ENCODE results near the gene TRIOBP.

TRIOBP gene

DNA sequence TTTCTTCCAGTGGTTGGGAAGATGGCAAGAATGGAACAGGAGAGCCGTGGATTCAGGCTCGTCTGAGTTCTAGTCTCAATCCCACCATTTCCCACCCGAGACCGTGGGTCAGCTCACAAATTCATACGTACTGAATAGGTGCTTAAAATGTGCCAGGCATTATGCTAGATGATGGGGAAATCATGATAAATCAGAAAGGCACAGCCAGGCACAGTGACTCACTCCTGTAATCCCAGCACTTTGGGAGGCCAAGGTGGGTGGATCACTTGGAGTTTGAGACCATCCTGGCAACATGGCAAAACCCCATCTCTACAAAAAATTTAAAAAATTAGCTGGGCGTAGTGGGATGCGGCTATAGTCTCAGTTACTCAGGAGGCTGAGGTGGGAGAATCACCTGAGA lies 7.1 kb downstream of the TRIOBP start:
- TF ChIP-seq, protein P1, sequence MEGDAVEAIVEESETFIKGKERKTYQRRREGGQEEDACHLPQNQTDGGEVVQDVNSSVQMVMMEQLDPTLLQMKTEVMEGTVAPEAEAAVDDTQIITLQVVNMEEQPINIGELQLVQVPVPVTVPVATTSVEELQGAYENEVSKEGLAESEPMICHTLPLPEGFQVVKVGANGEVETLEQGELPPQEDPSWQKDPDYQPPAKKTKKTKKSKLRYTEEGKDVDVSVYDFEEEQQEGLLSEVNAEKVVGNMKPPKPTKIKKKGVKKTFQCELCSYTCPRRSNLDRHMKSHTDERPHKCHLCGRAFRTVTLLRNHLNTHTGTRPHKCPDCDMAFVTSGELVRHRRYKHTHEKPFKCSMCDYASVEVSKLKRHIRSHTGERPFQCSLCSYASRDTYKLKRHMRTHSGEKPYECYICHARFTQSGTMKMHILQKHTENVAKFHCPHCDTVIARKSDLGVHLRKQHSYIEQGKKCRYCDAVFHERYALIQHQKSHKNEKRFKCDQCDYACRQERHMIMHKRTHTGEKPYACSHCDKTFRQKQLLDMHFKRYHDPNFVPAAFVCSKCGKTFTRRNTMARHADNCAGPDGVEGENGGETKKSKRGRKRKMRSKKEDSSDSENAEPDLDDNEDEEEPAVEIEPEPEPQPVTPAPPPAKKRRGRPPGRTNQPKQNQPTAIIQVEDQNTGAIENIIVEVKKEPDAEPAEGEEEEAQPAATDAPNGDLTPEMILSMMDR (IDR thresholded peaks at IDR 0.05; ENCODE audit: low read depth, low read length) = no peak

DNA sequence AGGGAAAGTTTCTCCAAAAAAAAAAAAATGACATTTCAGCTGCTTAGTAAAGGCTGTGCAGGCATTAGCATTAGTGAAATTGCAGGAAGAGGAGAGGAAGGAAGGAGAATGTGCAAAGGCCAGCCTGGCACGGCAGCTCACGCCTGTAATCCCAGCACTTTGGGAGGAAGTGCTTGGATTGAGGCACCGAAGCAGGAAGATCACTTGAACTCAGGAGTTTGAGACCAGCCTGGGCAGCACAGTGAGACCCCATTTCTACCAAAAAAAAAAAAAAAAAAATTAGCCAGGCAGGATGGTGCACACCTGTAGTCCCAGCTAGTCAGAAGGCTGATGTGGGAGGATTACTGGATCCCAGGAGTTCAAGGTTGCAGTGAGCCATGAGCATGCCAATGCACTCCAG lies 7.8 kb downstream of the TRIOBP start:
- no peak for DNase-seq (ENCODE audit: extremely low read depth, low read depth)
- TF ChIP-seq, protein P1 (IDR thresholded peaks at IDR 0.05; ENCODE audit: low read depth, low read length) = no peak

More for the DNA sequence above, 7.1 kb downstream of the TRIOBP start:
- DNase-seq (ENCODE audit: extremely low read depth, low read depth) = no peak

DNA sequence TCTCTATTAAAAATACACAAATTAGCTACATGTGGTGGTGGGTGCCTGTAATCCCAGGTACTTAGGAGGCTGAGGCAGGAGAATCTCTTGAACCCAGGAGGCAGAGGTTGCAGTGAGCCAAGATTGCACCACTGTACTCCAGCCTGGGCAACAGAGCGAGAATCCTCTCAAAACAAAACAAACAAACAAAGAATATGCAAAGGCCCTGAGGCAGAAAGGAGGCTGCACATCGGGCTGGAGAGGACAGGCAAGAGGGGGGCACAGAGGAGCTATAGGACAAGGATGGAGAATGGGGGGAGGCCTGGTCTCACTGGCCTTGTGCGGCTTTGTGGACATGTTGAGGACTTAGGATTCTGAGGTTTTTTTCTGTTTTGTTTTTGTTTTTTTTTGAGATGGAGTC lies 8.4 kb downstream of the TRIOBP start:
- TF ChIP-seq, protein P1 (IDR thresholded peaks at IDR 0.05; ENCODE audit: low read depth, low read length) = no peak
- no peak for DNase-seq (ENCODE audit: extremely low read depth, low read depth)

DNA sequence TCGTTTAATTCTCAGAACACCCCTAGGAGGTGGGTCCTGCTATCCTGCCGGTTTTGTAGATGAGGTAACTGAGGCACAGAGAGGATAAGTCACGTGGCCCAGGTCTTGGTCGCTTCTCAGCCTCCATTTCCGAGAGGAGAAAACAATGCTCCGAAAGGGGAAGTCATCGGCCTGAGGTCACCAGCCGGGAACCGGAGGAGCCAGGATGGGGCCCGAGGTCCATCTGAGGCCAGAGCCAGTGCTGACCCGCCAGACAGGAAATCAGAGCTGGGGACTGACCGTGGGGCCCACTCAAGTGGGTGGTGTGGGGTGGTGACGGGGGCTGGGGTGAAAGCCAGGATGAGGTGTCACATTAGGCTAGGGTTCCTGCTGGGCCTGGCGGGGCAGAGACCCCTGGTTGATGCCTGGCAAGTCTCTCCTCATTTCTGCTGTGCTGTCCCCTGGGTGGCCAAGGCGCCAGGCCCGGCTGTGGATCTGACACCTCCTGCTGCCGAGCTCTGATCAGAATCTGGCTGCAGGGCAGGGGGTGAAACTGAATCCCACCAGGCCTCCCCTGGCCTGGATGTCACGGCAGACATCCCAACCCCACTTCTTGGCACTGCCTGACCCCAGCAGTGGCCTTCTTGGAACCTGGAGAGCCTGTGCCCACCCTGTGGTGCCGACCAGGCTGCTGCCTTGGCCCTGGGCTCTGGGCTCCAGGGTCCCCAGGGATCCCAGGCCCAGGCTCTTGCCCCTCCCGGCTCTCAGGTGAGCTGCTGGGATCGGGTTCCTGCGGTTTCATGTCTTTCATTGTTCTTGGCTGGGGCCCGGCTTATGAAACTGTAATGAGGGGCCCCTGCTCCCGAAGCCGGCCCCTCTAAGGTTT lies 12.0 kb downstream of the TRIOBP start:
- TF ChIP-seq, protein P1 (IDR thresholded peaks at IDR 0.05; ENCODE audit: low read depth, low read length) = no peak
- DNase-seq (ENCODE audit: extremely low read depth, low read depth) = no peak

DNA sequence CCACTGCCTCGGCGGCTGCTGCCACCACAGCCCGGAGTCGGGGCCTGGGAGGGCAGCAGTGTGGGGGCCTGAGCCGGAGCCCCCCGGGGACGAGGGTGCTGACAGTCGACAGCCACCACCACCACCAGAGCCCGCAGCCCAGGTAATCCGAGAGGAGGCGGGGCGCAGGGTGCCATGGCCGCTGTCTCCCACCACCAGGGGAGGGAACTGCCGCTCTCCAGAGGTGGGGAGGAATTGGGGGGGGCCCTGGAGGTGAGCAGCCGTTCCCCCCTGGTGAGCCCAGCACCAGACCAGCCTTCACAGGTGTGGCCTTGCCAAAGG lies 12.6 kb downstream of the TRIOBP start:
- no peak for DNase-seq (ENCODE audit: extremely low read depth, low read depth)

DNA sequence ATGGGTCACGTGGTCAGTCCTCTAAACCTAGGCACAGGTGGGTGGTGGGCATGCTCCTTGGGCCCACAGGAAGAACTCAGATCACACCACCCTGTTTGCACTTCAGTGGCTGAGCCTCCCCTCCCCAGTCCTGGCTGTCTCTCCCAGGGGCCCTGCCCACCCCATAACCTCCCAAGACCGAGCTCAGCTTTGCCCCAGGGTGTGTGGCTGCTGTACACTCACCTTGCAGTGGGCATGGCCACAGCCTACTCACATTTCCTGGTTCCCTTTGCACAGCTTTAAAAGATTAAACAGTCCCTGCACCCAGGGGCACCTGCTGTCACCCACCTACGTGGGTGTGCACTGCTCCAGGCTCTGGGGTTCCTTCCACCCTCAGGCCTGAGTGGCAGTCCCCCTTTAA lies 13.8 kb downstream of the TRIOBP start:
- no peak for DNase-seq (ENCODE audit: extremely low read depth, low read depth)
- TF ChIP-seq, protein P1 (IDR thresholded peaks at IDR 0.05; ENCODE audit: low read depth, low read length) = no peak

More for the DNA sequence above, 12.6 kb downstream of the TRIOBP start:
- TF ChIP-seq, protein P1 (IDR thresholded peaks at IDR 0.05; ENCODE audit: low read depth, low read length) = no peak

DNA sequence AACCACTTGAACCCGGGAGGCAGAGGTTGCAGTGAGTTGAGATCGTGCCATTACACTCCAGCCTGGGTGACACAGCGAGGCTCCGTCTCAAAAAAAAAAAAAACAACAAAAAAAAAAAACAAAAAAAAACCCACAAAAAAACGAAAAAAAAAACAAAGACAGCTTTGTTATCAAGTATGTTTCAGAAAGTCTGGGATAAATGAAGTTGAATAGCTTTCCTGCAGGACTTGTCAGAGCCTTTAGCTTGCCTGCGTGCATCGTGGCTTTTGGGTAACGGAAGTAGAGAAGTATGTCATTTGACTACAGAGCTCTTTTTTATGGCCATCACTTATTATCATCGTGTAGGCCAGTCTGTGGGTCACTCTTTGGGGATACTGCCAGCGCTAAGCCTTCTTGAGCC lies 14.6 kb downstream of the TRIOBP start:
- no peak for DNase-seq (ENCODE audit: extremely low read depth, low read depth)
- TF ChIP-seq, protein P1 (IDR thresholded peaks at IDR 0.05; ENCODE audit: low read depth, low read length) = no peak
